DOHH2 (cell line): ENCODE measurements around the gene VRK2.
"Not testable (repeated sequence)": the region's sequence is repeated elsewhere in the genome, so short reads cannot be mapped to it uniquely, and the experiment has no call there.

Source experiments
- H3F3A ChIP-seq: fragments of 200-600 bp; sonication (generic), shearing (Covaris generic); 2 replicates; pipeline ENCODE4 v1.6.0; 2016; ENCODE audit warnings: antibody characterized with exemption, mild to moderate bottlenecking; ENCODE audit not compliant: control insufficient read depth, insufficient read depth
- H3K27ac ChIP-seq: fragments of 200-600 bp; sonication (generic); 2 replicates; pipeline ENCODE4 v1.5.1; 2014; ENCODE audit warnings: low read depth, mild to moderate bottlenecking, low read length, moderate library complexity
- H3K27me3 ChIP-seq: fragments of 200-600 bp; sonication (generic); 2 replicates; pipeline ENCODE4 v1.6.1; 2014; ENCODE audit warnings: mild to moderate bottlenecking, low read length, mixed read lengths; ENCODE audit not compliant: control insufficient read depth
- H3K36me3 ChIP-seq: fragments of 200-600 bp; sonication (generic); 2 replicates; pipeline ENCODE4 v1.6.1; 2014; ENCODE audit warnings: mild to moderate bottlenecking, low read length, moderate library complexity, mixed read lengths; ENCODE audit not compliant: control insufficient read depth
- H3K4me1 ChIP-seq: fragments of 200-600 bp; sonication (generic); 2 replicates; pipeline ENCODE4 v1.6.1; 2014; ENCODE audit warnings: mild to moderate bottlenecking, low read length, mixed read lengths; ENCODE audit not compliant: control insufficient read depth
- H3K4me2 ChIP-seq: fragments of 200-600 bp; sonication (generic); 2 replicates; pipeline ENCODE4 v1.6.0; 2014; ENCODE audit warnings: mild to moderate bottlenecking, low read length, moderate library complexity
- H3K4me3 ChIP-seq: fragments of 200-600 bp; sonication (generic); 2 replicates; pipeline ENCODE4 v1.5.1; 2014; ENCODE audit warnings: mild to moderate bottlenecking, low read length, mixed read lengths
- H3K79me2 ChIP-seq: fragments of 200-600 bp; sonication (generic); 2 replicates; pipeline ENCODE4 v1.6.1; 2014; ENCODE audit warnings: mild to moderate bottlenecking, low read length, mixed read lengths; ENCODE audit not compliant: control insufficient read depth
- H3K9me2 ChIP-seq: fragments of 200-600 bp; sonication (generic); replicated peaks from 2 replicates; pipeline ENCODE4 v1.6.1; 2014; ENCODE audit warnings: mild to moderate bottlenecking, low read length, mixed read lengths; ENCODE audit not compliant: control insufficient read depth
- H3K9me3 ChIP-seq: fragments of 200-600 bp; sonication (generic); 2 replicates; pipeline ENCODE4 v1.6.1; 2014; ENCODE audit warnings: antibody characterized with exemption, low read length, mixed read lengths; ENCODE audit not compliant: control insufficient read depth, insufficient read depth
- H4K20me1 ChIP-seq: fragments of 200-600 bp; sonication (generic); 2 replicates; pipeline ENCODE4 v1.6.0; 2014; ENCODE audit warnings: low read depth, mild to moderate bottlenecking, antibody characterized with exemption, low read length, moderate library complexity; ENCODE audit not compliant: control insufficient read depth, insufficient read depth
- CTCF ChIP-seq: fragments of 200-600 bp; sonication (generic); IDR thresholded peaks from one replicate; pipeline ENCODE4 v1.5.1; 2014; ENCODE audit warnings: antibody characterized with exemption, mild to moderate bottlenecking, low read depth, low read length; ENCODE audit not compliant: poor library complexity, severe bottlenecking
- EZH2phosphoT487 ChIP-seq: fragments of 200-600 bp; sonication (generic); IDR thresholded peaks from 2 replicates; pipeline ENCODE4 v1.6.1; 2017; ENCODE audit warnings: borderline replicate concordance, mild to moderate bottlenecking, antibody characterized with exemption, low read length, moderate library complexity, mixed read lengths

Gene VRK2

GRCh38 chr2:58180175-58180574 is 133.6 kb downstream of the VRK2 start:
- not testable (repeated sequence) for H4K20me1 ChIP-seq, H3K9me2 ChIP-seq, H3K4me2 ChIP-seq, H3K27me3 ChIP-seq, H3K36me3 ChIP-seq, H3K4me3 ChIP-seq, H3K9me3 ChIP-seq, H3K27ac ChIP-seq, H3K4me1 ChIP-seq, H3K79me2 ChIP-seq, H3F3A ChIP-seq

GRCh38 chr2:58180635-58181034 is 134.0 kb downstream of the VRK2 start:
- TF ChIP-seq CTCF (no peak), EZH2phosphoT487 (no peak)
- H3K4me3 ChIP-seq = no peak overlapping the region
- no peaks in the 10 kb centered on the region for H3K36me3 ChIP-seq

GRCh38 chr2:58182527-58182926 is 135.9 kb downstream of the VRK2 start:
- no peaks in the 10 kb centered on the region for H3K36me3 ChIP-seq
- H3K9me2 ChIP-seq = no peaks in the 10 kb centered on the region
- no peaks in the 10 kb centered on the region for H3F3A ChIP-seq
- H4K20me1 ChIP-seq = no peaks in the 10 kb centered on the region
- H3K79me2 ChIP-seq = no peaks in the 10 kb centered on the region
- H3K27ac ChIP-seq = no peak overlapping the region
- no peak overlapping the region for H3K4me3 ChIP-seq
- H3K4me1 ChIP-seq = no peaks in the 10 kb centered on the region
- H3K4me2 ChIP-seq = no peak overlapping the region
- no peaks in the 10 kb centered on the region for H3K27me3 ChIP-seq
- no peaks in the 10 kb centered on the region for H3K9me3 ChIP-seq
- TF ChIP-seq EZH2phosphoT487 (no peak), CTCF (no peak)

More at GRCh38 chr2:58180635-58181034, 134.0 kb downstream of the VRK2 start:
- Histone ChIP-seq H3K9me2 (no peaks in the 10 kb centered on the region), H3F3A (no peaks in the 10 kb centered on the region), H3K4me2 (no peak overlapping the region), H3K27ac (no peak overlapping the region), H3K27me3 (no peaks in the 10 kb centered on the region), H4K20me1 (no peaks in the 10 kb centered on the region), H3K4me1 (no peaks in the 10 kb centered on the region), H3K9me3 (no peaks in the 10 kb centered on the region), H3K79me2 (no peaks in the 10 kb centered on the region)

- Histone ChIP-seq H3K9me3 (no peaks in the 10 kb centered on the region), H3K79me2 (no peaks in the 10 kb centered on the region), H3F3A (no peaks in the 10 kb centered on the region), H3K27me3 (no peaks in the 10 kb centered on the region), H4K20me1 (no peaks in the 10 kb centered on the region), H3K4me1 (no peaks in the 10 kb centered on the region), H3K36me3 (peaks cover 5% of the 10 kb centered on the region; the same call in 1 of the 2 replicates), H3K9me2 (no peaks in the 10 kb centered on the region), H3K4me2 (no peak overlapping the region), H3K4me3 (no peak overlapping the region), H3K27ac (no peak overlapping the region)
- TF ChIP-seq CTCF = no peak
- no peak for TF ChIP-seq EZH2phosphoT487
Observed at GRCh38 chr2:58186501-58186900, 139.9 kb downstream of the VRK2 start.

GRCh38 chr2:58187022-58187421 is 140.4 kb downstream of the VRK2 start:
- not testable (repeated sequence) for H3K27me3 ChIP-seq, H3K9me3 ChIP-seq, H3K27ac ChIP-seq, H3K36me3 ChIP-seq, H3K4me2 ChIP-seq, H3K9me2 ChIP-seq, H3K4me1 ChIP-seq, H3F3A ChIP-seq, H3K4me3 ChIP-seq, H3K79me2 ChIP-seq, H4K20me1 ChIP-seq
